CD4-positive, CD25-positive, alpha-beta regulatory T cell (primary cell): Measurements from ENCODE around the gene E2F1. TPM values are rescaled to one million over a fixed set of nuclear protein-coding genes. Genes with fewer than 3 reads are reported as not detected.

Experiments
- ATAC-seq, 2 donors: fragments of 150-1000 bp; cut with Tn5 transposase; one replicate each; pipeline ENCODE4 v1.10.0; 2021; ENCODE audit warnings: low read depth in 2 of 2, moderate number of reproducible peaks in 2 of 2, moderate library complexity in 1 of 2
- DNase-seq, 3 donors: peaks; one replicate each; pipeline versions ENCODE4 v3.0.0 to v3.0.0-alpha.2; 2012 to 2022; ENCODE audit warnings: mixed read lengths in 1 of 3
- H3K27ac ChIP-seq: one replicate; pipeline ENCODE4 v1.7.0; 2013; ENCODE audit warnings: mild to moderate bottlenecking, low read length; ENCODE audit not compliant: insufficient read depth, poor library complexity, severe bottlenecking
- H3K27me3 ChIP-seq: one replicate; pipeline ENCODE4 v1.7.0; 2013; ENCODE audit warnings: low read length; ENCODE audit not compliant: control insufficient read depth, insufficient read depth
- H3K36me3 ChIP-seq: one replicate; pipeline ENCODE4 v1.7.0; 2013; ENCODE audit warnings: mild to moderate bottlenecking, low read length, moderate library complexity; ENCODE audit not compliant: control insufficient read depth, insufficient read depth
- H3K4me1 ChIP-seq: 2 replicates; pipeline ENCODE4 v1.7.0; 2013; ENCODE audit warnings: mild to moderate bottlenecking, low read length; ENCODE audit not compliant: insufficient read depth, control insufficient read depth, poor library complexity, severe bottlenecking
- H3K4me3 ChIP-seq: one replicate; pipeline ENCODE4 v1.7.0; 2013; ENCODE audit warnings: low read depth, mild to moderate bottlenecking, low read length, moderate library complexity
- H3K9me3 ChIP-seq, 2 experiments: 1 replicate in 1 of 2; 2 replicates in 1 of 2; pipeline ENCODE4 v1.7.0; 2013; ENCODE audit warnings: low read length in 2 of 2, mild to moderate bottlenecking in 1 of 2, moderate library complexity in 1 of 2; ENCODE audit not compliant: control insufficient read depth in 2 of 2
- H3K27ac Mint-ChIP-seq, 3 donors: one replicate each; pipeline ENCODE4 v1.8.0; 2020 to 2022; ENCODE audit warnings: mild to moderate bottlenecking in 3 of 3, mixed read lengths in 3 of 3, moderate library complexity in 2 of 3
- H3K27me3 Mint-ChIP-seq: one replicate; pipeline ENCODE4 v1.8.0; 2022; ENCODE audit warnings: mild to moderate bottlenecking, mixed read lengths
- H3K36me3 Mint-ChIP-seq: one replicate; pipeline ENCODE4 v1.8.0; 2020; ENCODE audit warnings: mixed read lengths
- H3K4me1 Mint-ChIP-seq, 4 donors: one replicate each; pipeline ENCODE4 v1.8.0; 2020 to 2022; ENCODE audit warnings: mixed read lengths in 4 of 4, mild to moderate bottlenecking in 1 of 4
- H3K4me3 Mint-ChIP-seq, 4 donors: one replicate each; pipeline ENCODE4 v1.8.0; 2020 to 2022; ENCODE audit warnings: mild to moderate bottlenecking in 4 of 4, mixed read lengths in 4 of 4, moderate library complexity in 3 of 4
- H3K9me3 Mint-ChIP-seq, 7 donors: one replicate each; pipeline ENCODE4 v1.8.0; 2020 to 2022; ENCODE audit warnings: mixed read lengths in 7 of 7, mild to moderate bottlenecking in 3 of 7, moderate library complexity in 2 of 7
- polyA plus RNA-seq, 4 donors: library from polyadenylated mRNA; unstranded; fragments of 300-500 nt; fragmentation: Illumina TruSeq; gene quantifications; one replicate each; pipeline ENCODE4 v1.2.3, GENCODE V29; 2021
- total RNA-seq: library from RNA; stranded (reverse); gene quantifications from one replicate; pipeline ENCODE4 v1.2.3, GENCODE V29; 2022

Gene E2F1
- total and polyA plus RNA-seq, 5 donors from 2014 or later, result 0.48 to 3.1 (median 0.94) TPM

DNA sequence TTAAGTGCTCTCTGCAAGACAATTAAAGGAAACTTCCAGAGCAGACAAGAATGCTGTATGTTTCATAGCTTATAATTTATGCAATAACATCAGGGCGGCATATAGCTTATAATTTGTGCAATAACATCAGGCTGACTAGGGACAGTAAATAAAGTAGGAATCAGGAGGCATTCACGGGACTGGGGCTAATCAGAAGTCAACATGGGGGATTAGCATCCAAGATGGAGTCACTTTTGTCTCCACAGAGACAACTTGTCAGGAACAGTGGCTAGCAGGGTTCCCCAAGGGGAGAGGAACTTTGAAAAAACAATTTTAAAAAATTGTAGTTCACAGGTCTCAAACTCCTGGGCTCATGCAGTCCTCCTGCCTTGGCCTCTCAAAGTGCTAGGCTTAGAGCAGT, 42.3 kb upstream of the E2F1 start:
- peaks cover 0 to 2% (median 0%) of the 10 kb centered on the region in 7 donors for H3K9me3 Mint-ChIP-seq
- H3K36me3 Mint-ChIP-seq, result no peaks in the 10 kb centered on the region
- peaks cover 5% of the 10 kb centered on the region for H3K27me3 Mint-ChIP-seq
- H3K36me3 ChIP-seq, result no peaks in the 10 kb centered on the region
- no peaks in the 10 kb centered on the region for H3K9me3 ChIP-seq
- no peak overlapping the region for H3K4me3 ChIP-seq
- H3K4me3 Mint-ChIP-seq, result peak overlapping the region in 2 of 4 donors; percentile 73 to 84
- peak overlapping the region in 1 of 3 donors; percentile 20 for H3K27ac Mint-ChIP-seq
- no peak for DNase-seq
- H3K27ac ChIP-seq, result no peak overlapping the region
- peaks cover under 1 to 20% (median 6%) of the 10 kb centered on the region in 4 donors for H3K4me1 Mint-ChIP-seq
- H3K4me1 ChIP-seq, result peaks cover 12% of the 10 kb centered on the region
- ATAC-seq, result no peak
- H3K27me3 ChIP-seq, result no peaks in the 10 kb centered on the region

DNA sequence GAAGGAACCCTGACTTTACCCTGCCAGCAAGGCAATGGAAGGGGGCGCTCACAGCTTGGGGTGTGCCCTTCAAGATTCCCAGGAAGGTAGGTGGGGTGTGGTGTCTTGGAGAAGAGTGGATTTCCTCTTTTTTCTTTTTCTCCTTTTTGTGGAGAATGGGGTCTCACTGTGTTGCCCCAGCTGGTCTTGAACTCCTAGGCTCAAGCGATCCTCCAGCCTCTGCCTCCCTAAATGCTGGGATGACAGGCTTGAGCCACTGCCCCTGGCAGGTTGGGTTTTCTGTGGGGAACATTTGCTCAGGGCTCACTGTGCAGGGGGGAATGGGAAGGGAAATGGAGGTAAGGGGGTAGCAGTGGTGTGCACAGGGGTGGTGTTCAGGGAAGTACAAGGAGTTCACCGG, 41.6 kb upstream of the E2F1 start:
- no peak overlapping the region for H3K27ac ChIP-seq
- no peak for DNase-seq
- no peaks in the 10 kb centered on the region for H3K27me3 ChIP-seq
- no peaks in the 10 kb centered on the region for H3K36me3 ChIP-seq
- no peaks in the 10 kb centered on the region for H3K36me3 Mint-ChIP-seq
- peaks cover 0 to 14% (median 4%) of the 10 kb centered on the region in 4 donors for H3K4me1 Mint-ChIP-seq
- no peak for ATAC-seq
- no peaks in the 10 kb centered on the region for H3K9me3 ChIP-seq
- peaks cover 5% of the 10 kb centered on the region for H3K27me3 Mint-ChIP-seq
- no peak overlapping the region for H3K4me3 ChIP-seq
- H3K9me3 Mint-ChIP-seq, result peaks cover 0 to 2% (median 0%) of the 10 kb centered on the region in 7 donors
- peak overlapping the region in 1 of 4 donors; percentile 73 for H3K4me3 Mint-ChIP-seq
- H3K4me1 ChIP-seq, result peaks cover 11% of the 10 kb centered on the region
- H3K27ac Mint-ChIP-seq, result peak overlapping the region in 1 of 3 donors; percentile 20

DNA sequence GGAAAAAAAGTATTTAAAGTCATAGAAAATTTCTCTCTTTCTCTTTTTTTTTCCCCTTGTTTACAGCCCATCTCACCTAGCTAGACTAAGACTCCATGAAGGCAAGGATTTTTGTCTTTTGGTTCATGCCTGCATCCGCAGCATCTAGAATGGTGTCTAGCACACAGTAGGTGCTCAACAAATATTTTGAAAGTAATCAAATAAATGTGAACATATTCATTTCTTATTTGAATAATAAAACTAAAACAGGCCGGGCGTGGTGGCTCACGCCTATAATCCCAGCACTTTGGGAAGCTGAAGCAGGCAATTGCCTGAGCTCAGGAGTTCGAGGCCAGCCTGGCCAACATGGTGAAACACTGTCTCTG, 40.9 kb upstream of the E2F1 start:
- no peak for DNase-seq
- Mint-ChIP-seq H3K9me3 (peaks cover 0 to 2% (median 0%) of the 10 kb centered on the region in 7 donors), H3K4me3 (peak overlapping the region in 1 of 4 donors; percentile 44), H3K27ac (no peak overlapping the region), H3K27me3 (peaks cover 5% of the 10 kb centered on the region), H3K4me1 (peaks cover 0 to 10% (median 0%) of the 10 kb centered on the region in 4 donors), H3K36me3 (no peaks in the 10 kb centered on the region)
- Histone ChIP-seq H3K4me3 (no peak overlapping the region), H3K4me1 (peaks cover 4% of the 10 kb centered on the region), H3K27ac (no peak overlapping the region), H3K36me3 (no peaks in the 10 kb centered on the region), H3K27me3 (no peaks in the 10 kb centered on the region), H3K9me3 (no peaks in the 10 kb centered on the region)
- ATAC-seq, result no peak

DNA sequence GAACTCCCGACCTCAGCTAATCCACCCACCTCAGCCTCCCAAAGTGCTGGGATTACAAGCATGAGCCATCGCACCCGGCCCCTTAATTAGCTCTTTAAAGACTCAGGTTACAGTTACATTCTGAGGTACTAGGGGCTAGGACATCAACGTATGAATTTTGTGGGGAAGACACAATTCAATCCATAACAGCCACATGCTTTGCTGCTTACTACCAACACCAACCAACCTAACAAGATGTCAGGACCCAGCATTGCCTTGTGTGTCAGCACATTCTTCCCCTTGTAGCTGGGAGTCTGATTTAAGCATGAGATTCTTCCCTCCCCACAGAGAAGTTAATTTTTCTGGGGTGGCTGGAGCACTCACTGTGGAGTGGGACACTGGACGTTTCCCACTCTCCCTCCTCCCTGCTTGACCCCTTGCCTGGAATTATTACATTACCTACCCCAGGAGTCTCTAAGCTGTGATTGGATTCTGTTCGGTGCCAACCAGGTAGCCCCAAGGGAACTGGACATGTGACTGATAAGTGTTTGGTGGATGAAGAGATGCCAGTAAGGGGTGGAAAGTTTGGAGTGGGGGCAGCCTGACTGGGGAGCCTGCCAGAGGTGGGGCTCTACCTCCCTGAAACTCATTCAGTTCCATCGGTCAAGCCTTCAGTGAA, 39.6 kb upstream of the E2F1 start:
- Mint-ChIP-seq H3K36me3 (no peaks in the 10 kb centered on the region), H3K4me1 (peaks cover 0 to 4% (median 2%) of the 10 kb centered on the region in 4 donors), H3K27me3 (no peaks in the 10 kb centered on the region), H3K4me3 (peak overlapping the region in 1 of 4 donors; percentile 47), H3K9me3 (no peaks in the 10 kb centered on the region), H3K27ac (no peak overlapping the region)
- ATAC-seq (no peak), DNase-seq (no peak)
- Histone ChIP-seq H3K9me3 (no peaks in the 10 kb centered on the region), H3K4me3 (no peak overlapping the region), H3K27ac (no peak overlapping the region), H3K36me3 (no peaks in the 10 kb centered on the region), H3K4me1 (no peaks in the 10 kb centered on the region), H3K27me3 (no peaks in the 10 kb centered on the region)

DNA sequence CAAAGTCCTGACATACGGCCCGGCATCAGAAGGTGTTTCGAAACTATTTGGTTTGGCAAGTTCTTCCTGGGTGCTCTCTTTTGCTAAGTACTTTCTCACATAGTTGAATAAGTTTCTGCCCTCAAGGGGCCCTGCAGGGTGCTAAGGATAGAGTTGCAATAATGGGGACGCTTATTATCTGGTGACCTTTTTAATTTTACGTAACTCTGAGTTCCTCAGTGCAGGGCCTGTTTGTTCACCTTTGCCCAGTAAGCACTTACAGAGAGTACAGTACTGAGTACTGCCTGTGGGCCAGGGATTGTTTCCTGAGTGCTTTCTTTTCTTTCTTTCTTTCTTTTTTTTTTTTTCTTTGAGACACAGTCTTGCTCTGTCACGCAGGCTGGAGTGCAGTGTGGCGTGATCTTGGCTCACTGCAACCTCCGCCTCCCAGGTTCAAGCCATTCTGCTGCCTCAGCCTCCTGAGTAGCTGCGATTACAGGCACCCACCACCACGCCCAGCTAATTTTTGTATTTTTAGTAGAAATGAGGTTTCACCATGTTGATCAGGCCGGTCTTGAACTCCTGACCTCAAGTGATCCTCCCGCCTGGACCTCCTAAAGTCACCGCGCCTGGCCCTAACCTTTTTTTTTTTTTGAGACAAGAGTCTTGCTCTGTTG, 38.4 kb upstream of the E2F1 start:
- Mint-ChIP-seq H3K27ac (peak overlapping the region in 1 of 3 donors; percentile 32), H3K36me3 (peaks cover 3% of the 10 kb centered on the region), H3K4me1 (peaks cover 4 to 12% (median 6%) of the 10 kb centered on the region in 4 donors), H3K27me3 (no peaks in the 10 kb centered on the region), H3K9me3 (peaks cover 0 to 3% (median 0%) of the 10 kb centered on the region in 7 donors), H3K4me3 (no peak overlapping the region)
- no peak for ATAC-seq
- no peak overlapping the region for H3K4me3 ChIP-seq
- no peak for DNase-seq
- H3K9me3 ChIP-seq, result no peaks in the 10 kb centered on the region
- no peaks in the 10 kb centered on the region for H3K36me3 ChIP-seq
- peaks cover 4% of the 10 kb centered on the region for H3K4me1 ChIP-seq
- H3K27ac ChIP-seq, result no peak overlapping the region
- H3K27me3 ChIP-seq, result no peaks in the 10 kb centered on the region

DNA sequence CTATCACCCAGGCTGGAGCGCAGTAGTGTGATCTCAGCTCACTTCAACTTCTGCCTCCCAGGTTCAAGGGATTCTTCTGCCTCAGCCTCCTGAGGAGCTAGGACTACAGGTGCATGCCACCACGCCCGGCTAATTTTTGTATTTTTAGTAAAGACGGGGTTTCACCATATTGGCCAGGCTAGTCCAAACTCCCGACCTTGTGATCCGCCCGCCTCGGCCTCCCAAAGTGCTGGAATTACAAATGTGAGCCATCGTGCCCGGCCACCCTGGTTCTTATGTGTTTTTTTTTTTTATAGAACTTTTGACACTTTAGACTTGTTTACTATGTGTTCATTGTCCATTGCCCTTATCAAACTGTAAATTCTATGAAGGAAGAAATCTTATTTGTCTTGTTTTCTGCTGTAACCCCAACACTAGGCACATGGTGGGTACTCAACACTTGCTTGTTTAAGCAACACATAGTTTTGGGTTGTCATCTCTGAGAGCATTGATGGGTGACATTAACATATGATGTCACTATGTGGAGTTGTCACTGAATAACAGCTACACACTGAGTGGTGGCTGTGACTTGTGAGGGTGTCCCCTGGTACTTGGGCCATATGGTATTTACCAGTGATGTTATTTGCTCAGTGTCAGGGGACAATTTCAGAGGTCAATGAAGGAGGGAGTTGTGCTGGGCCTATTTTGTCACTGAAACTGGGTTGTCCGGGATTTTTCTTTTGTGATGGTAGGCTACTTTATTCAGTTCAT, 35.4 kb upstream of the E2F1 start:
- H3K36me3 ChIP-seq, result no peaks in the 10 kb centered on the region
- H3K36me3 Mint-ChIP-seq, result peaks cover 3% of the 10 kb centered on the region
- peak overlapping the region; percentile 31 to 92 (median 80) for H3K4me3 Mint-ChIP-seq
- no peaks in the 10 kb centered on the region for H3K9me3 ChIP-seq
- no peaks in the 10 kb centered on the region for H3K27me3 Mint-ChIP-seq
- H3K9me3 Mint-ChIP-seq, result peaks cover 0 to 3% (median 0%) of the 10 kb centered on the region in 7 donors
- ATAC-seq (no peak), DNase-seq (no peak)
- H3K27ac ChIP-seq, result no peak overlapping the region
- H3K4me1 Mint-ChIP-seq, result peaks cover 4 to 30% (median 13%) of the 10 kb centered on the region in 4 donors
- peaks cover 12% of the 10 kb centered on the region for H3K4me1 ChIP-seq
- H3K27ac Mint-ChIP-seq, result peak overlapping the region in 2 of 3 donors; percentile 82 to 84
- H3K27me3 ChIP-seq, result no peaks in the 10 kb centered on the region
- H3K4me3 ChIP-seq, result no peak overlapping the region

DNA sequence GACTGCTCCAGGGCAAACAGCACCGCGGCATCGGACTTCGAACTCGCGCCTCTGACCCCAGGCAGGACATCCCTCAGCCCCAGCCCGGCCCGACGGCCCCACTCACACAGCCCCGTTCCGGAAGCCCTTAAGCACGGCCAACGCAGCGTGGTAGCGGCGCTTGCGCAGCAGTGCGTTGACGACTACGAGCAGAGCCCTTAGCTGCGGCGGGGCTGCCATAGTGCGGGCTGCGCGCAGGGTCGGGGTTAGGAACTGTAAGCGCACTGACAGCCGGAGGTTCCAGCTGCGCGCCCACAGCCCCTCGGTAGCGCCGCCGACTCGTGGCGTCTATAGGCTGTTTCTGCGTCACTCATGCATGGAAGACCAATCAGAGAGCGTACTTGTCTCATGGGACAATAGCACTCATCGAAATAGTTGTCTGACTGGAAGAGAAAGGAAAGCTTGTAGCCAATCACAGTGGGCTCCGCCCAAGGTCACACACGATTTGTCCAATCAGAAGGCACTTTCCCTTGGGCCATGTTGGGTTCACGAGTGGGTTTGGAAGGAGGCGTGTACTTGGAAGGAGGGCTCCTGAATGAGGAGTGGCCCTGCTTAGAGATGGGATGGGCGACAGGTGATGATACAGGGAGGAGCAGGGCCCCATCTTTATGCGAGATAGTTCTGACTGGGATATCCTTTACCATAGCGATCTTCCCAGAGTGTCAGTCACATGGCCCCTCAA, 34.0 kb upstream of the E2F1 start, which contains the start of gene PXMP4:
TSS of gene PXMP4 (minus strand) at position 322 of the 721 bp plus-strand sequence. CDS start at position 219, 103 bp downstream.
- DNase-seq (peak; percentile 82 to 98 (median 94)), ATAC-seq (peak; percentile 98)
- H3K36me3 ChIP-seq, result no peaks in the 10 kb centered on the region
- no peaks in the 10 kb centered on the region for H3K9me3 ChIP-seq
- Mint-ChIP-seq H3K4me1 (peaks cover 4 to 30% (median 19%) of the 10 kb centered on the region in 4 donors), H3K27ac (peak within 1 kb of the TSS; percentile 84 to 95 (median 87)), H3K36me3 (peaks cover 8% of the 10 kb centered on the region), H3K9me3 (peaks cover 0 to 3% (median 0%) of the 10 kb centered on the region in 7 donors), H3K4me3 (peak within 1 kb of the TSS; percentile 81 to 92 (median 90)), H3K27me3 (no peaks in the 10 kb centered on the region)
- H3K4me3 ChIP-seq, result peak within 1 kb of the TSS; percentile 86
- H3K4me1 ChIP-seq, result peaks cover 12% of the 10 kb centered on the region
- no peaks in the 10 kb centered on the region for H3K27me3 ChIP-seq
- peak within 1 kb of the TSS; percentile 71 for H3K27ac ChIP-seq
